Measurements from ENCODE around the gene CTTNBP2NL.
"Not testable (repeated sequence)": the region's sequence is repeated elsewhere in the genome, so short reads cannot be mapped to it uniquely, and the experiment has no call there.

The CTTNBP2NL gene

DNA sequence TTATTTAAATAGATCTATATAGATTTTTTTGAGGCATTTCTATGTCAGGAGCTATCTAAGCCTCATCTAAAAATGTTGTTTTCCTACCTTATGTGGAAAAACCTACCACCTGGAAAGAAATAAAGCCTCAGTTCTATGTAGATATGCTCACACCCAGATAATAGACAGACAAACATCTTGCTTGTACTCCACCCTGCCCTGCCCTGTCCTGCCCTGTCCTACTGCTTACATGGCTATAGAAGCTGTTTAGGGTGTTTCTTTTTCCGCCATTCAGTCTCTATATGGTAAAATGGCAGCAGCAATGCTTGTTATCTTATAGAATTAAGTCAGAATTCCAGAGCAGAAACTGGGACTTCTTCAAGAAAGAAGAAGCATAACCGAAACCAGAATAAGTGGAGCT, 13.4 kb downstream of the CTTNBP2NL start:
- no peak for DNase-seq
- in situ Hi-C loops (cut with HindIII; ENCODE audit: low pct_ligation_motif_present, low pct_unique_long_range_greater_than_20kb, low sequenced_read_pairs), result no loop called here

DNA sequence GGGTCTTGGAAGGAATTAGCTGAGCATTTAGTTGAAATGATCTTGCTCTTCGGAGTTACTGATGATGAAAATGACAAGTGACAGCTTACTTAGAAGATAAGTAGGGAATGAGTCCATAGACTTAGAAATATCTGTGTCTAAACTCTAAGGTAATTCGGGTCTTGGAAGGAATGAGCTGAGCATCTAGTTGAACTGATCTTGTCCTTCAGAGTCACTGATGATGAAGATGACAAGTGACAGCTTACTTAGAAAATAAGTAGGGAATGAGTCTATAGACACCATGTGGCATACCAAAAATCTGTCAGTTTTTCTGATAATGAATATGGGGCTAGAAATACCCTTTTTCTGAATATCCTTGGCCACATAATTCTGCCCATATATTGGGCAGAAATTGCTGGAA, 14.7 kb downstream of the CTTNBP2NL start:
- DNase-seq, result no peak
- in situ Hi-C loops (cut with HindIII; ENCODE audit: low pct_ligation_motif_present, low pct_unique_long_range_greater_than_20kb, low sequenced_read_pairs), result no loop called here

DNA sequence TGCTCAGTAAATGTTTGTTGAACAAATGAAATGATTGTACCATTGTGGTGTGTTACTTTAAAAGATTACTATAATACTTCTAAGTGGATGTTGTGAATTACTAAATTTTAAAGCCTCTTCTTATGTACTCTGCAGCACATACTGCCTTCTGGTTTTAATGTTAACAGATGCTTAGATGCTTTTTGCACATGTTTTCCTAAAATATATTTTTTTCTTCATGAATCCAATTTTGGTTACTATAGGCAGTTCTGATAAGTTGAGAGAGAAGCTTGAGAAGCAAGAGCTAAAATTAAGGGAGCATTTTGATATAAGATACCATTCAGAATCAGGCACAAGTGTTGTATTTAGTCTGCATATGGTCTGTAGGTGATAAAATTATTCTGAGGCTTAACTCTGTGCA, 21.3 kb downstream of the CTTNBP2NL start:
- in situ Hi-C loops (cut with HindIII; ENCODE audit: low pct_ligation_motif_present, low pct_unique_long_range_greater_than_20kb, low sequenced_read_pairs), result no loop called here
- no peak for DNase-seq

DNA sequence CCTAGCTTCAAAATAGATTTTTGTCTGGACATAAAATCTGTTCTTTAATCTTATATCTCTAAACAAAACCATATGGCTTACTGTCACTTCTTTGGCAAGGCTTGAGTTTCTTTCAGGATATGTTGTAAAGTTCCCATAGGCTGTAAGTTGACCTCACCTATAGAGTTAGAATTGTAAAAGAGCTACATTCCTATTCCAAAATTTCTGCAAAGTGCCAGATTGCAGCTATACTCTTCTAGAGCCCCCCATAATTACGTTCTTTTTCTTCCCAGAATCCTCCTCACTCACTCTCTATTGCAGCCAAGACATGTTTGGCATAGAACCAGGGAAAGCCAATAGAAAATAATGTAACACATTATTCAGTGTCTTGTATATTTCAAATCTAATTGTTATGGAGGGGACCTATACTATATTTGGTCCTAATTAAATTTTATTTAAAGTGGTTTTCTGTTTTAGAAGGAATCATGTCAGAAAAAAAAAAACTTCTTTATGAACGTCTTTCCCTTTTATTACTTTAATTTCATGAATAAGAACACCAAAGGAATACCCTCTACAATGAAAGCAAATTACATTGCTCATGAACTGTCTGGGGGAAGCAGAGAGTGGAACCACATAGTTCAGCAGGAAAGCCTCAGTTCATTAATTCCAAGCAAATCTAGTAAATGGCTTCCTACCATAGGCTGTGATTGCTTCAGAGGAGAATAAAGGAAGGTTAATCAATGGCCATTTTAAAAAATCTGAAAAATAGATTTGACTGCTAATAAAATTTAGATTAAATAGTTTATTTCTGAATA, 22.3 kb downstream of the CTTNBP2NL start:
- in situ Hi-C loops (cut with HindIII; ENCODE audit: low pct_ligation_motif_present, low pct_unique_long_range_greater_than_20kb, low sequenced_read_pairs), result no loop called here
- DNase-seq, result no peak

DNA sequence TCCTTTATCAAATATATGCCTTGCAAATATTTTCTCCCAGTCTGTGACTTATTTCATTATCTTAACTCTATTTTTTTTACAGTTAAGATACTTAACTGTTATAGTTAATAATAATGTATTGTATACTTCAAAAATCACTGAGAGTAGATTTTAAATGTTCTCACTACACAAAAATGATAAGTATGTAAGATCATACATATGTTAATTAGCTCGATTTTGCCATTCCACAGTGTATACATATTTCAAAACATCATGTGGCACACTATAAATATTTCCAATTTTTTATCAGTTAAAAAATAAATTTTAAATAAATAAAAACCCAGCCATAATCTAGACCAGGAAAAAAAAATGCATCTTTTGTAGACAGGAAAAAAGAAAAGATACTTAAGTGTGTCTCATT, 27.2 kb downstream of the CTTNBP2NL start:
- DNase-seq, result no peak
- in situ Hi-C loops (cut with HindIII; ENCODE audit: low pct_ligation_motif_present, low pct_unique_long_range_greater_than_20kb, low sequenced_read_pairs), result no loop called here

DNA sequence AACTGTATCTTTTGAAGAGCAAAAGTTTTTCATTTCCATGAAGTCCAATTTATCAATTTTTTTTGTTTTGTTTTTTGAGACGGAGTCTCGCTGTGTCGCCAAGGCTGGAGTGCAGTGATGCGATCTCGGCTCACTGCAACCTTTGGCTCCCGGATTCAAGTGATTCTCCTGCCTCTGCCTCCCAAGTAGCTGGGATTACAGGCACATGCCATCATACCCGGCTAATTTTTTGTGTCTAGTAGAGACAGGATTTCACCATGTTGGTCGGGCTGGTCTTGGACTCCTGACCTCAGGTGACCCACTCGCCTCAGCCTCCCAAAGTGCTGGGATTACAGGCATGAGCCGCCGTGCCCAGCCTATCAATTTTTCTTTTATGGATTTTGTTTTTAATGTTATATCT, 27.7 kb downstream of the CTTNBP2NL start:
- DNase-seq; in situ Hi-C loops (cut with HindIII; ENCODE audit: low pct_ligation_motif_present, low pct_unique_long_range_greater_than_20kb, low sequenced_read_pairs): not testable (repeated sequence)

DNA sequence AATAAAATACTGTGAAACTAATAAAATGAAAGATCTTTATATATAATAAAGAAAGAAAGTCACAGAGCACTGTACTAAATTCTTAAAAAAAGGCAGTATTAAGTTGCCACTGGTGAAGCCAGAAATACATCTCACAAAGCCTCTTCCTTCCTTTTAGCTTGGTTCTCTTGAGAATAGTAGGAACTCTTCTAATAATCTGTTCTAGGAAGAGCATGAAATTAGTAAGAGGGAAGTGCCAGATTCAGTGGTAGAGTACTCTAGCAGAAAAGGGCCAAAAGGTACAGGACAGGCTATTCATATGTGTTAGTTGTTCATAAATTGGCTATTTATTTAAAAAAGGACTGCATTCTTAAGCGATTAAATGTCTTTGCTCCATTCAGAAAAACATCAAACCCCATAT, 33.7 kb downstream of the CTTNBP2NL start:
- in situ Hi-C loops (cut with HindIII; ENCODE audit: low pct_ligation_motif_present, low pct_unique_long_range_greater_than_20kb, low sequenced_read_pairs), result no loop called here
- no peak for DNase-seq

DNA sequence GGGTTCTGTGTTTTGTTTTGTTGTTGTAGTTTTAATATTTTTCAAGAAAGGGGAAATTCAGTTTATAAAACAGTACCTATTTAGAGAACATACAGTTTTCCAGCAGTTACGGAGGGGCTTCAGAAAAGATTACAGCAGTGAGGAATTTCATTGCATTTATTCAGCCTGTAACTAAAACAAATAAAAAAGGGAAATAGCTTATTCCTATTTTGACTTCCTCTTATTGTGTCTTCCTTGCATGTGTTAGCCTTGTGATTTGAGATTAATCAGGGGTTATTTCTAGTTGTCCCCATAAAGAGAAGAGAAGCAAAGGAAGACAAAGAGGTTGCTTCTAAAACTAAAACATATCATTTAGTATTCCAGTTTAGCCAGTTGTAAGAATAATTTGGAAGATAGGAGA, 35.0 kb downstream of the CTTNBP2NL start:
- no peak for DNase-seq
- in situ Hi-C loops (cut with HindIII; ENCODE audit: low pct_ligation_motif_present, low pct_unique_long_range_greater_than_20kb, low sequenced_read_pairs), result no loop called here

DNA sequence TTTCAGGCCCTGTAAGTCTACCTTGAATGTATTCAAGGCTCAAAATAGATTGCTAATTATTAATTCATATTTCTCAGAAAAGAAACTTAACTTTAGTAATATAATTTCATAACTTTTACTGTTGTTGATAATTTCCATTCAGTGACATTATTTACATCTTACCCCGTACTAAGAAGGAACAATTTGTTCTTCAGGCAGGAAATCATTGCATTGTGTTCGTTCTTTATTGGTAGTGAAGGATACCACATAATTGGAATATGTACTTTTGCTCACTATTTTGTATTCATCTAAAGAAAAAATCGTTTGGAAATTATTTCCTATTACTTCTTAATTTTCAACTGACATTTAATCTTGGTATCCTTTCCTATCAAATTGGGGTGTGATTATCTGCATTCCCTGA, 39.4 kb downstream of the CTTNBP2NL start:
- no peak for DNase-seq
- in situ Hi-C loops (cut with HindIII; ENCODE audit: low pct_ligation_motif_present, low pct_unique_long_range_greater_than_20kb, low sequenced_read_pairs), result no loop called here

DNA sequence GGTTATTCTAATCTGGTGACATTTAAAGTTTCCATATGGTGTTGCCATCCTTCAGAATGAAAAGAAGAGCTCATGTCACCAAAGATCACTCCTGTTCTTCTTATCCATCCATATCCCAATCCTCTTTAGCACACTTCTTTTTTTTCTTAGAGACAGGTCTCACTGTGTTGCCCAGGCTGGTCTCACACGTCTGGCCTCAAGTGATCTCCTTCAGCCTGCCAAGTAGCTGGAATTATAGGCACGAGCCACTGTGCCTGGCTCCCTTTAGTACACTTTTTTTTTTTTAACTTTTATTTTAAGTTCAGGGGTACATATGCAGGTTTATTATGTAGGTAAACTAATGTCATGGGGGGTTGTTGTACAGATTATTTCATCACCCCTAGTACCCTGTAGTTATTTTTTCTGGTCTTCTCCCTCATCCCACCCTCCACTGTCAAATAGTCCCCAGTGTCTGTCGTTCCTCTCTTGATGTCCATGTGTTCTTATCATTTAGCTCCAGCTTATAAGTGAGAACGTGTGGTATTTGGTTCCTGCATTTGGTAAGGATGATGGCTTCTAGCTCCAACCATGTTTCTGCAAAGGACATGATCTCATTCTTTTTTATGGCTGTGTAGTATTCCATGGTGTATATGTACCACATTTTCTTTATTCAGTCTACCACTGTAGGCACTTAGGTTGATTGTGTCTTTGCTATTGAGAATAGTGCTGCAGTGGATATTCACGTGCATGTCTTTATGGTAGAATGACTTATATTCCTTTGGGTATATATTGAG, 40.6 kb downstream of the CTTNBP2NL start:
- no peak for DNase-seq
- in situ Hi-C loops (cut with HindIII; ENCODE audit: low pct_ligation_motif_present, low pct_unique_long_range_greater_than_20kb, low sequenced_read_pairs), result no loop called here

DNA sequence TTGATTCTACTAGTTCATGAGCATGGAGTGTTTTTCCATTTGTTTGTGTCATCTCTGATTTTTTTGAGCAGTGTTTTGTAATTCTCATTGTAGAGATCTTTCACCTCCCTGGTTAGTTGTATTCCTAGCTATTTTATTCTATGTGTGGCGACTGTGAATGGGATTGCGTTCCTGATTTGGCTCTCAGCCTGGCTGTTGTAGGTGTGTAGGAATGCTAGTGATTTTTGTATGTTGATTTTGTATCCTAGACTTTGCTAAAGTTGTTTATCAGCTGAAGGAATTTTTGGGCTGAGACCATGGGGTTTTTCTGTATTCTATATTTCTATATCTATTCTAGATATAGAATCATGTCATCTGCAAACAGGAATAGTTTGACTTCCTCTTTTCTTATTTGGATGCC, 42.1 kb downstream of the CTTNBP2NL start:
- DNase-seq; in situ Hi-C loops (cut with HindIII; ENCODE audit: low pct_ligation_motif_present, low pct_unique_long_range_greater_than_20kb, low sequenced_read_pairs): not testable (repeated sequence)

DNA sequence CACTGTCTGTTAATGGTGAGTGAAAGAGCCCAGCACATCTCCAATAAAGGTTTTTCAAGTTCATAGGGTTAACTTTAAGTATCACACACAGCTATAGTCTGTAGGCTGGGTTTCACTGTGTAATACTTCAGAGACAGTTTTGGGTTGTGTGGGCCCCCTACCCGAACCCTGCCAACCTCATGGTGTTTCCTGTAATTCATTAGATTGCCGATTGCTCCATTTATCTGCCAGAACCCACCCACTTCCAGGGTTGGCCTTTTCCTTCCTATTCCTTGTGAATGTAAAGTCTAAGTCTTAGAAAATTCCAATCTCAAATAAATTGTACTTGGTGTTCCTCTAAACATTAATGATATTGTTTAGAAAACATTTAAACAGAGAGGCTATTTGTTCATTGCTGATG, 43.6 kb downstream of the CTTNBP2NL start:
- no peak for DNase-seq
- in situ Hi-C loops (cut with HindIII; ENCODE audit: low pct_ligation_motif_present, low pct_unique_long_range_greater_than_20kb, low sequenced_read_pairs), result no loop called here

DNA sequence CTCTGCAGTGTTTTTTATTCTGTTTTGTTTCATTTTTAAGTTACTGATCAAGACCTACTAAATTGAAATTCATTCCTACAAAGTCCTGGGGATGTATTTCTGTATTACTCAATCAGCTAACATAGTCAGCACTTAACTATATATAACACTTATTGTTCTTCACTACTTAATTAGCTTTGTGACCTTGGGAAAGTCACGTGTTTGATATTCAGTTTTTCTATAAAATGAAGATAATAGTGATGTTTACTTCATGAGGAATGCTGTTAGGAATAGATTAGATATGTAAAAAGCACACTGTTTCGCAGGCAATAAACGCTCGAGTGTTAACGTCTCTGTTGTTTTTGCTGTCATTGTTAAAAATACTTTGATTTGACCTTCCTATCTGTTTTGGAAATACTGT, 44.6 kb downstream of the CTTNBP2NL start:
- in situ Hi-C loops (cut with HindIII; ENCODE audit: low pct_ligation_motif_present, low pct_unique_long_range_greater_than_20kb, low sequenced_read_pairs), result no loop called here
- no peak for DNase-seq

DNA sequence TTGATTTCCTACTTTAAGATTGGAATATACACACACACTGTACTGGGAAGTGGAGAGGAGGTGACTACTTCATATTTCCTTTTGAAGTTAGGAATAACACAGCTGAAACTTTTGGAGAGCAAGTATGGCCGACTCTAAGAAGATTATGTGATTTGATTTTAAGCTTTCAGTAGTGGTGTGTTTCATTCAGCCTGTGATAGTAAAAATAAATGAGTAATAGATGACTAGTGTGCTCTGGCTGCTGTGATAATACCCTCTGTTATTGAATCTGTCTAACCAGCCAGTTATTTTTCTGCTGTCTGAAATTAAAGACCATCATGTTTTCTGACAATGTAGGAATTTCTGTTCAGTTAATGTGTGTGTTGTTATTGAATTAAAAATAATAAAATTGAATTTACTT, 48.3 kb downstream of the CTTNBP2NL start:
- in situ Hi-C loops (cut with HindIII; ENCODE audit: low pct_ligation_motif_present, low pct_unique_long_range_greater_than_20kb, low sequenced_read_pairs), result no loop called here
- peak; percentile 30 for DNase-seq

DNA sequence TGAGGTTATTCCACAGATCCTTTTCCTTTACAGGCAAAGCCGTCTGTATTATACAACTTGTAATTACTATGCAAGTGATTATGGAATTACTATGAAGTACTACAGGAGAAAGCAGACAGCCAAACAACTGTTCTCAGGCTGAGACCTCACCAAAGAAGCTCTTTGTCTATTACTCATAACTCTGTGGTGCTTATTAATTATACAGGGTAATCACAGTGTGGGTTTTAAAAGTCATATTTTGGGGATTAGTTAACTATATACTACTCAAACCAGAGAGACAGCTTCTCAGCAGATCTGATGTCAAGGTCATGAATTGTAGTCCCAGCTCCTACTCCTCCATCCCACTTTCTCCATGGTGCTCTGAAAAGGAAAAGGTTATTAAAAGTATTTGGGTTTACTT, 49.6 kb downstream of the CTTNBP2NL start:
- DNase-seq, result no peak

DNA sequence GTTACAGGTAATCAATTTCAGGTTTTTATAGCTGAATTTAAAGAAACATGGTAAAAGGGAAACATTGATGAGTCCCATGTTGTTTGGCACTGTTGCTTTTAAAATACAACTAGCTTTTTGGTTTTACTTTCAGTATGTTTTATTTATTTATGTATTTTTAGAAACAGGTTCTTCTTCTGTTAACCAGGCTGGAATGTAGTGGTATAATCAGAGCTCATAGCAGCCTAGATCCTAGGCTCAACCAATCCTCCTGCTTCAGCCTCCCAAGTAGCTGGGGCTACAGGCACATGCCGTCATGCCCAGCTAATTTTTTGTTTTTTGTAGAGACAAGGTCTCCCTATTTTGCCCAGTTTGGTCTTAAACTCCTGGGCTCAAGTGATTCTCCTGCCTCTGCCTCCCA, 50.4 kb downstream of the CTTNBP2NL start:
- no peak for DNase-seq
- in situ Hi-C loops (cut with HindIII; ENCODE audit: low pct_ligation_motif_present, low pct_unique_long_range_greater_than_20kb, low sequenced_read_pairs), result no loop called here

More for the DNA sequence above, 49.6 kb downstream of the CTTNBP2NL start:
- in situ Hi-C loops (cut with HindIII; ENCODE audit: low pct_ligation_motif_present, low pct_unique_long_range_greater_than_20kb, low sequenced_read_pairs), result no loop called here

DNA sequence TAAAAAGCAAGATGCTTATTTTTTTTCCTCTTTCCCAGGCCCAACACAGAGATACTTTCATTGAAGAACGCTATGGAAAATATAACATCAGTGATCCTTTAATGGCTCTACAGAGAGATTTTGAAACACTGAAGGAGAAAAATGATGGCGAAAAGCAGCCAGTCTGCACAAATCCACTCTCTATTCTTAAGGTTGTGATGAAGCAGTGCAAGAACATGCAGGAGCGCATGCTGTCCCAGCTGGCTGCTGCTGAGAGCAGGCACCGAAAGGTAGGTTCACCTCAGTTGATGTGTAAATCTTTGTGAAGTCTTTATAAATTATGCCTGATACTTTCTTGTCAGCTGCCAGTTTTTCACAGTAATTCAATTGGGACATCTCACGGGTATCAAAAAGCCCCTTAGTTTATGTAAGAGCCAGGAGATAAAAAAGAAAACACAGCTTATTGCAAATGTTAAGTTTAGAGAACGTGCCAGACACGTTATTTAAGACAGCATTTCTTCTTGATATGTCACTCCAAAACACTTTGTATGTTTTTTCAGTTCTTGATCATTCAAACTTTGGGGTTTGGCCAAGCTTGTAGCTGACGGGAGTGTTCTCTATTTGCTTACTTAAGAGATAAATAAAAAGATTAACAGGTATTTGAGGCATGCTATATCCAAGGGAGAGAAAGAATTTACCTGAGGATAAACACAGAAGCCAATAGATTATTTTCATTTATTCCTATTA, 53.1 kb downstream of the CTTNBP2NL start:
- in situ Hi-C loops (cut with HindIII; ENCODE audit: low pct_ligation_motif_present, low pct_unique_long_range_greater_than_20kb, low sequenced_read_pairs), result no loop called here
- DNase-seq, result no peak

DNA sequence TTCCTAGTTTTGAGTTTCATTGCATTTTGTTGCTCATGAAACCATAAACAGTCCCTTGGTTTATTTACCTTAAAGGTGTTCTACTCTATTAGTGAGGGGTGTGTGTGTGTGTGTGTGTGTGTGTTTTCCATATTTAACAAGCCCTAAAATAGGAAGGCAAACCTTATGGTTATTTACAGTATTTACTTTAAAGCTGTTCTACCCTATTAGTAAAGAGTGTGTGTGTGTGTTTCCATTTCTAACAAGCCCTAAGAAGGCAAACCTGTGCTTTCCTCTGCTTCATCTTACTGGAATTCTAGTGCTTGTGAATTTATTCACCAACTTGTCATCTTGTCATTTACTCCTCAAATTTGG, 53.6 kb downstream of the CTTNBP2NL start:
- in situ Hi-C loops (cut with HindIII; ENCODE audit: low pct_ligation_motif_present, low pct_unique_long_range_greater_than_20kb, low sequenced_read_pairs), result no loop called here
- no peak for DNase-seq

DNA sequence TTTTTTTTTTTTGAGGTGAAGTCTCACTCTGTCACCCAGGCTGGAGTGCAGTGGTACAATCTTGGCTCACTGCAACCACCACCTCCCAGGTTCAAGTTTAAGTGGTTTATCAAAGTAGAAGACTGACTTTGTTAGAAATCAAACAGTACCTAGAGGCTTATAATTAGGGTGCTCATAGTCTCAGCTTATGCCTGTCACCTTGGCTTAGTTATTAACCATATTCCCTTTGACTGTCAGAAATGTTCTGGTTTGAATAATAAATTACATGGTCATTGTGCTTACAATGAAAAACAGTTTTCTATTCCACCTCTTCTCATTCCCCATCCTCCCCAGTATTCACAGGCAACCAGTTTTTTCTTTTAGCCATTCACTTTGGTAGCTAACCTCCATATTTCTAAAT, 54.8 kb downstream of the CTTNBP2NL start:
- in situ Hi-C loops (cut with HindIII; ENCODE audit: low pct_ligation_motif_present, low pct_unique_long_range_greater_than_20kb, low sequenced_read_pairs), result no loop called here
- DNase-seq, result no peak
